OCI-M1 (cell line): ENCODE measurements around the gene SLC24A3.

Source experiments
- DNase-seq: peaks from one replicate; lab custom pipeline; 2025; lab: John Stamatoyannopoulos, UW

Gene SLC24A3

GRCh38 chr20:19594896-19595295, 382.5 kb downstream of the SLC24A3 start:
- no peak for DNase-seq

- DNase-seq, result no peak
These were observed 385.8 kb downstream of the SLC24A3 start for GRCh38 chr20:19598117-19598850.

GRCh38 chr20:19599200-19599599, 386.8 kb downstream of the SLC24A3 start:
- DNase-seq, result no peak

GRCh38 chr20:19600042-19600441, 387.6 kb downstream of the SLC24A3 start:
- no peak for DNase-seq

- DNase-seq, result no peak
These were observed 388.8 kb downstream of the SLC24A3 start for GRCh38 chr20:19601126-19601810.

GRCh38 chr20:19602675-19603375, 390.4 kb downstream of the SLC24A3 start:
- DNase-seq, result no peak

- no peak for DNase-seq
These were observed 390.9 kb downstream of the SLC24A3 start for GRCh38 chr20:19603376-19603750.

GRCh38 chr20:19605786-19606485, 393.5 kb downstream of the SLC24A3 start:
- DNase-seq, result no peak

- no peak for DNase-seq
These were observed 397.3 kb downstream of the SLC24A3 start for GRCh38 chr20:19609642-19610223.

GRCh38 chr20:19615629-19616028, 403.2 kb downstream of the SLC24A3 start:
- DNase-seq, result no peak

- no peak for DNase-seq
These were observed 403.6 kb downstream of the SLC24A3 start for GRCh38 chr20:19616081-19616480.

- no peak for DNase-seq
These were observed 404.2 kb downstream of the SLC24A3 start for GRCh38 chr20:19616620-19617019.

GRCh38 chr20:19617256-19617655, 404.8 kb downstream of the SLC24A3 start:
- no peak for DNase-seq

GRCh38 chr20:19618711-19619110, 406.3 kb downstream of the SLC24A3 start:
- no peak for DNase-seq

GRCh38 chr20:19619904-19620430, 407.5 kb downstream of the SLC24A3 start:
- DNase-seq, result no peak

- peak; percentile 32 for DNase-seq
These were observed 408.0 kb downstream of the SLC24A3 start for GRCh38 chr20:19620446-19620845.

GRCh38 chr20:19621072-19621471, 408.6 kb downstream of the SLC24A3 start:
- peak; percentile 60 for DNase-seq

- DNase-seq, result peak; percentile 19
These were observed 412.0 kb downstream of the SLC24A3 start for GRCh38 chr20:19624221-19624965.

- no peak for DNase-seq
These were observed 413.0 kb downstream of the SLC24A3 start for GRCh38 chr20:19625426-19625825.

GRCh38 chr20:19626896-19627295, 414.5 kb downstream of the SLC24A3 start:
- DNase-seq, result peak; percentile 43

GRCh38 chr20:19628570-19629134, 416.2 kb downstream of the SLC24A3 start:
- peak; percentile 91 for DNase-seq
